IMR-90 (cell line): ENCODE results near the gene MAP2K6. TPM values are rescaled to one million over a fixed set of nuclear protein-coding genes. Genes with fewer than 3 reads are reported as not detected.
A peak's percentile ranks its signal among the peaks of the same experiment; 100 is the strongest.

Source experiments
- ATAC-seq: fragments of 200-7000 bp; cut with Tn5 transposase; 2 replicates; pipeline ENCODE4 v1.9.1; 2020; ENCODE audit warnings: low read depth, mild to moderate bottlenecking, moderate library complexity
- BruUV-seq: library from RNA; stranded (reverse); fragments of 400-500 nt; replicated peaks from 2 replicates; lab custom pipeline; 2021; lab: Mats Ljungman, UMichigan
- CTCF ChIA-PET: fragments of 300-600 bp; formaldehyde crosslinking; extraction: SDS; loops from one replicate; lab custom pipeline; 2021; ENCODE audit warnings: antibody characterized with exemption; lab: Yijun Ruan, JAX
- POLR2A ChIA-PET: fragments of 300-600 bp; sonication (Branson Sonifier 250); formaldehyde crosslinking; loops from one replicate; lab custom pipeline; 2022; ENCODE audit warnings: antibody characterized with exemption; ENCODE audit not compliant: unreplicated experiment; lab: Charles Lee
- DNase-seq: peaks from one replicate; pipeline ENCODE4 v3.0.0; 2013
- H2AFZ ChIP-seq: replicated peaks from 2 replicates; pipeline ENCODE3; 2013; ENCODE audit warnings: low read length, mild to moderate bottlenecking; ENCODE audit not compliant: poor library complexity
- H2AK5ac ChIP-seq: 2 replicates; pipeline ENCODE4 v1.6.1; 2013; ENCODE audit warnings: low read depth, low read length, inconsistent platforms
- H2AK9ac ChIP-seq: replicated peaks from 2 replicates; pipeline ENCODE3; 2013; ENCODE audit warnings: mild to moderate bottlenecking, low read depth, low read length, moderate library complexity; ENCODE audit not compliant: poor library complexity
- H2BK120ac ChIP-seq: 2 replicates; pipeline ENCODE4 v1.6.1; 2013; ENCODE audit warnings: low read depth, low read length, inconsistent platforms
- H2BK15ac ChIP-seq: 3 replicates; pipeline ENCODE4 v1.6.1; 2013; ENCODE audit warnings: low read depth, low read length, inconsistent platforms
- H2BK20ac ChIP-seq: 2 replicates; pipeline ENCODE4 v1.6.1; 2013; ENCODE audit warnings: low read depth, mild to moderate bottlenecking, inconsistent platforms, low read length, moderate library complexity
- H2BK5ac ChIP-seq: 2 replicates; pipeline ENCODE4 v1.6.1; 2013; ENCODE audit warnings: mild to moderate bottlenecking, low read depth, low read length, inconsistent platforms; ENCODE audit not compliant: poor library complexity, severe bottlenecking
- H3K14ac ChIP-seq: replicated peaks from 2 replicates; pipeline ENCODE4 v1.6.1; 2013; ENCODE audit warnings: low read depth, low read length, inconsistent platforms
- H3K18ac ChIP-seq: 2 replicates; pipeline ENCODE4 v1.6.1; 2013; ENCODE audit warnings: low read depth, low read length, control low read depth
- H3K23ac ChIP-seq: 2 replicates; pipeline ENCODE4 v1.6.1; 2013; ENCODE audit warnings: low read depth, low read length, inconsistent platforms
- H3K27ac ChIP-seq: 2 replicates; pipeline ENCODE4 v1.5.1; 2013; ENCODE audit warnings: mild to moderate bottlenecking, control low read depth, low read length; ENCODE audit not compliant: insufficient read depth
- H3K27me3 ChIP-seq: 2 replicates; pipeline ENCODE4 v1.6.1; 2013; ENCODE audit warnings: low read length; ENCODE audit not compliant: control insufficient read depth, insufficient read depth
- H3K36me3 ChIP-seq: 2 replicates; pipeline ENCODE4 v1.6.1; 2013; ENCODE audit warnings: low read length, mixed read lengths; ENCODE audit not compliant: control insufficient read depth, insufficient read depth
- H3K4ac ChIP-seq: 2 replicates; pipeline ENCODE4 v1.6.1; 2013; ENCODE audit warnings: low read depth, low read length, inconsistent platforms
- H3K4me1 ChIP-seq: 2 replicates; pipeline ENCODE4 v1.6.1; 2013; ENCODE audit warnings: low read length, mixed read lengths; ENCODE audit not compliant: control insufficient read depth, insufficient read depth
- H3K4me2 ChIP-seq: 2 replicates; pipeline ENCODE4 v1.6.1; 2013; ENCODE audit warnings: low read depth, mild to moderate bottlenecking, control low read depth, low read length, moderate library complexity
- H3K4me3 ChIP-seq: 2 replicates; pipeline ENCODE4 v1.5.1; 2013; ENCODE audit warnings: low read depth, mild to moderate bottlenecking, control low read depth, low read length, moderate library complexity; ENCODE audit not compliant: insufficient read depth
- H3K56ac ChIP-seq: 2 replicates; pipeline ENCODE4 v1.6.1; 2013; ENCODE audit warnings: low read length, inconsistent platforms; ENCODE audit not compliant: insufficient read depth; ENCODE audit errors: extremely low read depth
- H3K79me1 ChIP-seq, 2 experiments: 2 replicates each; pipeline ENCODE4 v1.6.1; 2013; ENCODE audit warnings: low read length in 2 of 2, inconsistent platforms in 1 of 2, low read depth in 1 of 2
- H3K9ac ChIP-seq: 2 replicates; pipeline ENCODE4 v1.6.1; 2013; ENCODE audit warnings: low read depth, low read length, control low read depth
- H3K9me1 ChIP-seq: 2 replicates; pipeline ENCODE4 v1.6.1; 2013; ENCODE audit warnings: low read length, inconsistent platforms; ENCODE audit not compliant: insufficient read depth
- H3K9me3 ChIP-seq: 2 replicates; pipeline ENCODE4 v1.6.1; 2013; ENCODE audit warnings: low read length; ENCODE audit not compliant: control insufficient read depth, insufficient read depth
- H4K20me1 ChIP-seq: 2 replicates; pipeline ENCODE4 v1.6.1; 2013; ENCODE audit warnings: low read length, inconsistent platforms; ENCODE audit not compliant: insufficient read depth
- H4K5ac ChIP-seq: 2 replicates; pipeline ENCODE4 v1.6.1; 2013; ENCODE audit warnings: mild to moderate bottlenecking, low read depth, low read length, control low read depth
- H4K8ac ChIP-seq, 2 experiments: 2 replicates each; pipeline ENCODE4 v1.6.1; 2013; ENCODE audit warnings: low read depth in 2 of 2, low read length in 2 of 2, control low read depth in 1 of 2, inconsistent platforms in 1 of 2
- H4K91ac ChIP-seq: 2 replicates; pipeline ENCODE4 v1.6.1; 2013; ENCODE audit warnings: low read depth, low read length, inconsistent platforms; ENCODE audit not compliant: insufficient read depth
- BHLHE40 ChIP-seq: fragments of 150-350 bp; IDR thresholded peaks from 2 replicates; pipeline ENCODE4 v1.6.1; 2016; ENCODE audit warnings: mild to moderate bottlenecking, low read depth, low read length
- CEBPB ChIP-seq: IDR thresholded peaks from 2 replicates; pipeline ENCODE4 v1.6.1; 2012; ENCODE audit warnings: low read depth, low read length, improper control_type of control experiment
- CHD1 ChIP-seq: IDR thresholded peaks from 2 replicates; pipeline ENCODE4 v1.6.1; 2012; ENCODE audit warnings: low read depth, low read length, improper control_type of control experiment
- FOS ChIP-seq: fragments of 150-350 bp; IDR thresholded peaks from 2 replicates; pipeline ENCODE4 v1.6.1; 2016; ENCODE audit warnings: low read depth, low read length
- MAFK ChIP-seq: IDR thresholded peaks from 2 replicates; pipeline ENCODE4 v1.6.1; 2012; ENCODE audit warnings: low read depth, low read length, improper control_type of control experiment
- MXI1 ChIP-seq: IDR thresholded peaks from 2 replicates; pipeline ENCODE4 v1.6.1; 2012; ENCODE audit warnings: low read depth, mild to moderate bottlenecking, low read length, moderate library complexity, borderline replicate concordance
- POLR2A ChIP-seq: IDR thresholded peaks from 2 replicates; pipeline ENCODE4 v1.6.1; 2012; ENCODE audit warnings: mild to moderate bottlenecking, low read depth, low read length
- RAD21 ChIP-seq: IDR thresholded peaks from 2 replicates; pipeline ENCODE4 v1.6.1; 2012; ENCODE audit warnings: low read length, improper control_type of control experiment
- WGBS, 2 experiments: methylation state at CpG; one replicate each; pipeline versions ENCODE4 v1.1.5 to v1.1.7; 2013; ENCODE audit warnings: missing lambda C conversion rate in 2 of 2; ENCODE audit not compliant: insufficient read length in 1 of 2; ENCODE audit errors: extremely low coverage in 2 of 2; 5-methylcytosine and 5-hydroxymethylcytosine counted together
- dilution Hi-C: fragments of 300-500 bp; cut with HindIII; formaldehyde crosslinking; loops from one replicate; pipeline ENCODE4 v1.14.3; 2018; ENCODE audit warnings: low sequenced_read_pairs; ENCODE audit not compliant: unreplicated experiment
- in situ Hi-C: fragments of 300-500 bp; cut with MboI; formaldehyde crosslinking; loops from 3 replicates; pipeline ENCODE4 v1.14.3; 2019; ENCODE audit warnings: low sequenced_read_pairs, inconsistent platforms, mixed read lengths
- intact Hi-C: fragments of 100-400 bp; cut with micrococcal nuclease; formaldehyde crosslinking; loops from 2 replicates; pipeline ENCODE4 v1.10.0; 2022
- polyA plus RNA-seq, 3 experiments: library from polyadenylated mRNA; depleted of rRNA; stranded (reverse); fragments of >200 nt; gene quantifications; 2 replicates each; pipeline ENCODE4 v1.2.3, GENCODE V29; 2012; ENCODE audit warnings: low replicate concordance in 1 of 3
- total RNA-seq: library from RNA; depleted of rRNA; stranded (reverse); fragments of >200 nt; gene quantifications from 2 replicates; pipeline ENCODE4 v1.2.3, GENCODE V29; 2012
- TF ChIP-seq, protein P1 (sequence below): conservative IDR thresholded peaks from 2 replicates; pipeline ENCODE4 v1.5.1; 2012; ENCODE audit warnings: mild to moderate bottlenecking, low read depth, low read length, improper control_type of control experiment
- TF ChIP-seq, protein P2 (sequence below): fragments of 150-350 bp; IDR thresholded peaks from 2 replicates; pipeline ENCODE4 v1.6.1; 2016; ENCODE audit warnings: low read depth, mild to moderate bottlenecking, low read length, moderate library complexity, borderline replicate concordance

MAP2K6 gene
- total and polyA plus RNA-seq, 2 of the 4 experiments (the other 2 are of a cell fraction), result 2.4 to 5.7 TPM

DNA sequence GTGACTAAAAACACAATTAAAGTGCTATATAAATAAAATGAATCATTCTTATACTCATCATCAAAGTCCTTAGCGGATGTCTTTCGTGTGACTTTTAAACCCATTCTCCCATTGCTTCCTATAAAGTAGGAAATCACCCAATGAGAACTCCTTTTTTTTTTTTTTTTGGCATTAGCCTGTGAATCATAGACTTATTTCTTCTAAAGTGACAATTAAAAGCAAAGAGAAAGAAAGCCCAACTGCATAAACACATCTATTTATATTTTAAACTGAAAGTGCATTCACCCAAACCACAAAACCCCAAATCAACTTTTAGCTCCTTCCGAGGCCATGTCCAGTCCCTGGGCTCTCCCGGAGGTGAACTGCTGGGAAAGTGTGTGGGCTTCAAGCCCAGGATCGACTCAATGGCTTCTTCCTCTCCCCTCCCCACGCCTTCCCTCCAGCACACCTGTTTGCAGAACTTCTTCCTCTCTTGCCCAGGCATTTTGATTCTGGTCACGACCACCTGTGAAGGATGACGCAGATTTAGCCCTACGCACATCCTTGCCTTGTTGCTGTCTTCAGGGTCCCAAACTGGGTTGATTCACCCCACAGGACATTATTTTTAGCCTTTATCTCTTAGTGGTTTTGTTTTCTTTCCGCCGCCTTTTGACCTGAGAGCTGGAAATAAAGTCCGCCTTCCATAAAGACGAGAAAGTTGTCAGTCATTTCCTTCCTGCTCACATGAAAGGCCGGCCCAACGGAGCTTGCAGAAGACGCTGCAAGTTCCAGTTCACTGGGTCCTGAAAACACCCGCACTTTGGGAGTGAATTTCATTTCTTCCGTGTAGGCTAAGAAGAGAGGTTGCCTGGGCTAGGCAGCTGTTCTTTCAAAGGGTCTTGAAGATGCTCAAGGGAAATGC is 166.8 kb downstream of the MAP2K6 start:
- BruUV-seq, result no TSS peak
- Histone ChIP-seq H3K9me3 (no peaks in the 10 kb centered on the region), H3K4ac (peak overlapping the region; percentile 75), H3K9me1 (peaks cover 3% of the 10 kb centered on the region), H4K5ac (peak overlapping the region; percentile 49), H2BK20ac (peak overlapping the region; percentile 80; the same call in 1 of the 2 replicates), H3K14ac (peak overlapping the region; percentile 76), H4K20me1 (no peaks in the 10 kb centered on the region), H3K9ac (no peak overlapping the region), H2BK120ac (peak overlapping the region; percentile 87; the same call in 1 of the 2 replicates), H2AK9ac (peak overlapping the region; percentile 62), H3K18ac (peak overlapping the region; percentile 80), H2BK5ac (peak overlapping the region; percentile 40), H2AFZ (peak overlapping the region; percentile 60), H3K4me2 (peak overlapping the region; percentile 65), H3K23ac (no peak overlapping the region), H2AK5ac (peak overlapping the region; percentile 92), H3K27ac (peak overlapping the region; percentile 80; the same call in 1 of the 2 replicates), H3K56ac (no peak overlapping the region), H3K27me3 (no peaks in the 10 kb centered on the region), H4K91ac (peak overlapping the region; percentile 32; the same call in 1 of the 2 replicates), H3K4me1 (peaks cover 4% of the 10 kb centered on the region), H3K79me1 (no peaks in the 10 kb centered on the region), H3K36me3 (no peaks in the 10 kb centered on the region), H3K4me3 (no peak overlapping the region), H4K8ac (peak overlapping the region in 1 of 2 experiments; percentile 61; a peak in 2 of 4 replicates), H2BK15ac (peak overlapping the region; percentile 81; the same call in 1 of the 3 replicates)
- dilution Hi-C loops (no loop called here), intact Hi-C loops (no loop called here), in situ Hi-C loops (no loop called here)
- peak; percentile 48 for ATAC-seq
- TF ChIP-seq FOS (no peak), RAD21 (no peak), BHLHE40 (no peak), MAFK (no peak), CEBPB (no peak), POLR2A (no peak), CHD1 (no peak), MXI1 (no peak)
- TF ChIP-seq, protein P1, sequence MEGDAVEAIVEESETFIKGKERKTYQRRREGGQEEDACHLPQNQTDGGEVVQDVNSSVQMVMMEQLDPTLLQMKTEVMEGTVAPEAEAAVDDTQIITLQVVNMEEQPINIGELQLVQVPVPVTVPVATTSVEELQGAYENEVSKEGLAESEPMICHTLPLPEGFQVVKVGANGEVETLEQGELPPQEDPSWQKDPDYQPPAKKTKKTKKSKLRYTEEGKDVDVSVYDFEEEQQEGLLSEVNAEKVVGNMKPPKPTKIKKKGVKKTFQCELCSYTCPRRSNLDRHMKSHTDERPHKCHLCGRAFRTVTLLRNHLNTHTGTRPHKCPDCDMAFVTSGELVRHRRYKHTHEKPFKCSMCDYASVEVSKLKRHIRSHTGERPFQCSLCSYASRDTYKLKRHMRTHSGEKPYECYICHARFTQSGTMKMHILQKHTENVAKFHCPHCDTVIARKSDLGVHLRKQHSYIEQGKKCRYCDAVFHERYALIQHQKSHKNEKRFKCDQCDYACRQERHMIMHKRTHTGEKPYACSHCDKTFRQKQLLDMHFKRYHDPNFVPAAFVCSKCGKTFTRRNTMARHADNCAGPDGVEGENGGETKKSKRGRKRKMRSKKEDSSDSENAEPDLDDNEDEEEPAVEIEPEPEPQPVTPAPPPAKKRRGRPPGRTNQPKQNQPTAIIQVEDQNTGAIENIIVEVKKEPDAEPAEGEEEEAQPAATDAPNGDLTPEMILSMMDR, result no peak
- TF ChIP-seq, protein P2, sequence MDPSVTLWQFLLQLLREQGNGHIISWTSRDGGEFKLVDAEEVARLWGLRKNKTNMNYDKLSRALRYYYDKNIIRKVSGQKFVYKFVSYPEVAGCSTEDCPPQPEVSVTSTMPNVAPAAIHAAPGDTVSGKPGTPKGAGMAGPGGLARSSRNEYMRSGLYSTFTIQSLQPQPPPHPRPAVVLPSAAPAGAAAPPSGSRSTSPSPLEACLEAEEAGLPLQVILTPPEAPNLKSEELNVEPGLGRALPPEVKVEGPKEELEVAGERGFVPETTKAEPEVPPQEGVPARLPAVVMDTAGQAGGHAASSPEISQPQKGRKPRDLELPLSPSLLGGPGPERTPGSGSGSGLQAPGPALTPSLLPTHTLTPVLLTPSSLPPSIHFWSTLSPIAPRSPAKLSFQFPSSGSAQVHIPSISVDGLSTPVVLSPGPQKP, result no peak
- WGBS, 2 experiments, result 90% methylated on average over 9 of the region's 18 CpGs; no CpG with 5 or more reads in 1 of the 2 experiments
- ChIA-PET POLR2A (no interaction called here), CTCF (no interaction called here)
- DNase-seq, result peak; percentile 47
